ENCODE results near the gene TSEN34. TPM values are rescaled to one million over a fixed set of nuclear protein-coding genes. Genes with fewer than 3 reads are reported as not detected.
"Not testable (repeated sequence)": the region's sequence is repeated elsewhere in the genome, so short reads cannot be mapped to it uniquely, and the experiment has no call there.

The TSEN34 gene
- total RNA-seq, 2 donors from 2014 or later, result 17.3 to 24.5 TPM

GRCh38 chr19:54179262-54179852 is 11.8 kb upstream of the TSEN34 start:
- DNase-seq (ENCODE audit: low spot score), result no peak
- intact Hi-C loops (cut with DNase I), result loop anchor here in 1 of 2 donors (10.0 kb wide), 1 partner anchor 275 kb away; no protein-coding TSS in a partner anchor

GRCh38 chr19:54179921-54180461 is 11.1 kb upstream of the TSEN34 start:
- intact Hi-C loops (cut with DNase I), result loop anchor here in 1 of 2 donors (10.0 kb wide), 1 partner anchor 275 kb away; no protein-coding TSS in a partner anchor
- peak; percentile 80 for DNase-seq (ENCODE audit: low spot score)

GRCh38 chr19:54180691-54181091 is 10.4 kb upstream of the TSEN34 start:
- intact Hi-C loops (cut with DNase I), result no loop called here
- peak; percentile 73 for DNase-seq (ENCODE audit: low spot score)

- DNase-seq (ENCODE audit: low spot score); intact Hi-C loops (cut with DNase I): not testable (repeated sequence)
These were observed 9.2 kb upstream of the TSEN34 start for GRCh38 chr19:54181894-54182293.

- intact Hi-C loops (cut with DNase I), result no loop called here
- DNase-seq (ENCODE audit: low spot score), result no peak
These were observed 7.7 kb upstream of the TSEN34 start for GRCh38 chr19:54183431-54183830.

GRCh38 chr19:54186351-54186750 is 4.8 kb upstream of the TSEN34 start:
- intact Hi-C loops (cut with DNase I), result no loop called here
- no peak for DNase-seq (ENCODE audit: low spot score)

- intact Hi-C loops (cut with DNase I), result no loop called here
- DNase-seq (ENCODE audit: low spot score), result no peak
These were observed 4.2 kb upstream of the TSEN34 start for GRCh38 chr19:54186934-54187381.

- intact Hi-C loops (cut with DNase I), result no loop called here
- DNase-seq (ENCODE audit: low spot score), result peak; percentile 81
These were observed 2.8 kb upstream of the TSEN34 start for GRCh38 chr19:54188215-54188871.

GRCh38 chr19:54189145-54189734 is 1.9 kb upstream of the TSEN34 start, which contains the start of gene MBOAT7:
Gene MBOAT7 (minus strand): TSS chr19:54189580. CDS start chr19:54188508, 1,072 bp downstream.
- intact Hi-C loops (cut with DNase I), result no loop called here
- no peak for DNase-seq (ENCODE audit: low spot score)

GRCh38 chr19:54189735-54190502 is 1.2 kb upstream of the TSEN34 start:
- DNase-seq (ENCODE audit: low spot score), result peak; percentile 100
- intact Hi-C loops (cut with DNase I), result no loop called here

GRCh38 chr19:54190503-54191010 is 551 bp upstream of the TSEN34 start:
- intact Hi-C loops (cut with DNase I), result no loop called here
- DNase-seq (ENCODE audit: low spot score), result peak; percentile 100

- intact Hi-C loops (cut with DNase I), result no loop called here
- DNase-seq (ENCODE audit: low spot score), result no peak
These were observed 824 bp downstream of the TSEN34 start for GRCh38 chr19:54191811-54192453.

- no peak for DNase-seq (ENCODE audit: low spot score)
- intact Hi-C loops (cut with DNase I), result no loop called here
These were observed 1.9 kb downstream of the TSEN34 start for GRCh38 chr19:54193011-54193410.

- DNase-seq (ENCODE audit: low spot score); intact Hi-C loops (cut with DNase I): not testable (repeated sequence)
These were observed 3.4 kb downstream of the TSEN34 start for GRCh38 chr19:54194463-54194862.

- intact Hi-C loops (cut with DNase I), result no loop called here
- no peak for DNase-seq (ENCODE audit: low spot score)
These were observed 5.4 kb downstream of the TSEN34 start for GRCh38 chr19:54196536-54196935.

GRCh38 chr19:54197121-54197520 is 6.0 kb downstream of the TSEN34 start:
- intact Hi-C loops (cut with DNase I), result no loop called here
- DNase-seq (ENCODE audit: low spot score), result no peak

GRCh38 chr19:54199401-54199800 is 8.3 kb downstream of the TSEN34 start:
- DNase-seq (ENCODE audit: low spot score), result no peak
- intact Hi-C loops (cut with DNase I), result no loop called here

- no peak for DNase-seq (ENCODE audit: low spot score)
- intact Hi-C loops (cut with DNase I), result no loop called here
These were observed 10.1 kb downstream of the TSEN34 start for GRCh38 chr19:54201172-54201701.

- intact Hi-C loops (cut with DNase I), result no loop called here
- DNase-seq (ENCODE audit: low spot score), result peak; percentile 38
These were observed 10.9 kb downstream of the TSEN34 start for GRCh38 chr19:54201980-54202379.
